Fibroblast of lung (primary cell): Measurements from ENCODE around the gene MRPS34. TPM values are rescaled to one million over a fixed set of nuclear protein-coding genes. Genes with fewer than 3 reads are reported as not detected.

Experiments
- DNase-seq, 2 donors: peaks; one replicate each; pipeline versions ENCODE4 v3.0.0 to v3.0.0-alpha.2; 2010; ENCODE audit warnings: low read depth in 2 of 2
- H2AFZ ChIP-seq: 2 replicates; pipeline ENCODE4 v1.5.1; 2012; ENCODE audit warnings: low read length, control low read depth, inconsistent platforms
- H3K27ac ChIP-seq: 2 replicates; pipeline ENCODE4 v1.5.1; 2011; ENCODE audit warnings: low read length, control low read depth; ENCODE audit not compliant: insufficient read depth
- H3K27me3 ChIP-seq: 2 replicates; pipeline ENCODE4 v1.5.1; 2011; ENCODE audit warnings: mild to moderate bottlenecking, low read length; ENCODE audit not compliant: control insufficient read depth, insufficient read depth
- H3K36me3 ChIP-seq: 2 replicates; pipeline ENCODE4 v1.5.1; 2011; ENCODE audit warnings: low read length; ENCODE audit not compliant: control insufficient read depth, insufficient read depth
- H3K4me1 ChIP-seq: 2 replicates; pipeline ENCODE4 v1.5.1; 2011; ENCODE audit warnings: low read length; ENCODE audit not compliant: control insufficient read depth, insufficient read depth; ENCODE audit errors: extremely low read depth
- H3K4me2 ChIP-seq: 2 replicates; pipeline ENCODE4 v1.5.1; 2011; ENCODE audit warnings: low read length, control low read depth; ENCODE audit not compliant: insufficient read depth; ENCODE audit errors: extremely low read depth
- H3K4me3 ChIP-seq, 4 experiments: fragments of 200-600 bp in 1 of 4; sonication (generic) in 1 of 4; replicated peaks in 1 of 4; 2 replicates each; pipeline ENCODE4 v1.5.1; 2011 to 2016; ENCODE audit warnings: low read length in 4 of 4, low read depth in 3 of 4, mild to moderate bottlenecking in 3 of 4, control low read depth in 2 of 4, inconsistent platforms in 1 of 4, mixed read lengths in 1 of 4; ENCODE audit not compliant: insufficient read depth in 1 of 4; ENCODE audit errors: control extremely low read depth in 1 of 4
- H3K79me2 ChIP-seq: 2 replicates; pipeline ENCODE4 v1.5.1; 2012; ENCODE audit warnings: mild to moderate bottlenecking, low read length, inconsistent platforms; ENCODE audit not compliant: control insufficient read depth, insufficient read depth
- H3K9ac ChIP-seq: 2 replicates; pipeline ENCODE4 v1.5.1; 2011; ENCODE audit warnings: mild to moderate bottlenecking, low read length, control low read depth; ENCODE audit not compliant: insufficient read depth
- H3K9me3 ChIP-seq: 2 replicates; pipeline ENCODE4 v1.5.1; 2012; ENCODE audit warnings: low read depth, low read length; ENCODE audit not compliant: control insufficient read depth, insufficient read depth
- H4K20me1 ChIP-seq: 2 replicates; pipeline ENCODE4 v1.5.1; 2011; ENCODE audit warnings: low read length; ENCODE audit not compliant: control insufficient read depth, insufficient read depth; ENCODE audit errors: extremely low read depth
- EZH2 ChIP-seq: IDR thresholded peaks from 2 replicates; pipeline ENCODE4 v1.5.1; 2012; ENCODE audit warnings: low read length, control low read depth, mild to moderate bottlenecking; ENCODE audit errors: missing control alignments
- polyA plus RNA-seq, 2 donors: library from polyadenylated mRNA; depleted of rRNA in 1 of 2; stranded (reverse) in 1 of 2; unstranded in 1 of 2; fragments of >200 nt; gene quantifications; 2 replicates each; pipeline ENCODE4 v1.2.1, GENCODE V29; 2011 to 2012; ENCODE audit warnings: missing spikeins in 1 of 2
- total RNA-seq: library from RNA; depleted of rRNA; stranded (reverse); fragments of >200 nt; gene quantifications from 2 replicates; pipeline ENCODE4 v1.2.1, GENCODE V29; 2014
- TF ChIP-seq, protein P1 (sequence below), 2 donors: IDR thresholded peaks in 1 of 2; conservative IDR thresholded peaks in 1 of 2; 1 replicate in 1 of 2; 2 replicates in 1 of 2; pipeline ENCODE4 v1.5.1; 2011 to 2012; ENCODE audit warnings: low read length in 2 of 2, control low read depth in 1 of 2, inconsistent platforms in 1 of 2, low read depth in 1 of 2, mild to moderate bottlenecking in 1 of 2

Gene MRPS34
- total and polyA plus RNA-seq, 2 donors (not counting 1 experiment from before 2014, with no cell fraction given), result 40.1 to 74.3 TPM

DNA sequence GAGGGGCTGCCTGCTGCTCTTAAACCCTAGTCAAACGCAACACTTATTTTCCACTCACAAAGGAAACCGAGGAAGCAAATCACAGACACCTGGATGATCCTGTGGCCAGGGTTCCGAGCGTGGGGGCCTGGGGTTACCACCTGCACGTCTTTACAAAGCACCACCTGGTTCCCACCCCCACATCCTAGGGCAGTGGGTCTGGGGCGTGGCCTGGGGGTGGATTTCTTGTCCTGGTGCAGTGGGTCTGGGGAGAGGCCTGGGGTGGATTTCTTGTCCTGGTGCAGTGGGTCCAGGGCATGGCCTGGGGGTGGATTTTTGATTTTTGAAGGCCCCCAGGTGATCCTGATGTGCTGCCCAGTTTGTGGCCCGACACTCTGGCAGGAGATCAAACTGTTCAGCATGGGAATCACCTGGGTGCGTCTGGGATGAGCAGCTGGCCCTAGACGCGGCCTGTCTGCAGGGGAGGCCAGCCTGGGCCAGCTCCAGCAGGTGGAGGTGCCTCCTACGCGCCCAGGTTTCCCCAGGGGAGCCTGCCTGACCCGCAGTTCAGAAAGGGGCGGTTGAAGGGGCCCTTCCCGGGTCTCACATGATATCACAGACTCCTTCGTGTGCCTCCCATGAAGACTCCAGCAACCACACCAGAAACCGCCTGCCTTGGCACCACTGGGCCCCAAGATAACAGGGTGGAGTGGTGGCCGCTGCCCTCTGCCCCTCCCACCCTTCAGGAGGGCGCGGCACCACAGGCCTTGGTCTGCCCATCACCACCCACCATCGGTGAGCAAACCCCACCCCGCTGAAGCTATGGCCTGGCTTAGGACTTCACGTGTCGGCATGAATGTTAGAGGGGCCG, 47.4 kb upstream of the MRPS34 start:
- Histone ChIP-seq H3K9ac (no peak overlapping the region), H3K36me3 (peaks cover 10% of the 10 kb centered on the region), H3K4me2 (no peak overlapping the region), H2AFZ (no peak overlapping the region), H3K4me1 (no peaks in the 10 kb centered on the region), H3K4me3 (no peak overlapping the region), H3K9me3 (no peaks in the 10 kb centered on the region), H4K20me1 (no peaks in the 10 kb centered on the region), H3K79me2 (peaks cover 2% of the 10 kb centered on the region), H3K27ac (no peak overlapping the region), H3K27me3 (no peaks in the 10 kb centered on the region)
- no peak for DNase-seq
- TF ChIP-seq EZH2, result no peak
- TF ChIP-seq, protein P1, sequence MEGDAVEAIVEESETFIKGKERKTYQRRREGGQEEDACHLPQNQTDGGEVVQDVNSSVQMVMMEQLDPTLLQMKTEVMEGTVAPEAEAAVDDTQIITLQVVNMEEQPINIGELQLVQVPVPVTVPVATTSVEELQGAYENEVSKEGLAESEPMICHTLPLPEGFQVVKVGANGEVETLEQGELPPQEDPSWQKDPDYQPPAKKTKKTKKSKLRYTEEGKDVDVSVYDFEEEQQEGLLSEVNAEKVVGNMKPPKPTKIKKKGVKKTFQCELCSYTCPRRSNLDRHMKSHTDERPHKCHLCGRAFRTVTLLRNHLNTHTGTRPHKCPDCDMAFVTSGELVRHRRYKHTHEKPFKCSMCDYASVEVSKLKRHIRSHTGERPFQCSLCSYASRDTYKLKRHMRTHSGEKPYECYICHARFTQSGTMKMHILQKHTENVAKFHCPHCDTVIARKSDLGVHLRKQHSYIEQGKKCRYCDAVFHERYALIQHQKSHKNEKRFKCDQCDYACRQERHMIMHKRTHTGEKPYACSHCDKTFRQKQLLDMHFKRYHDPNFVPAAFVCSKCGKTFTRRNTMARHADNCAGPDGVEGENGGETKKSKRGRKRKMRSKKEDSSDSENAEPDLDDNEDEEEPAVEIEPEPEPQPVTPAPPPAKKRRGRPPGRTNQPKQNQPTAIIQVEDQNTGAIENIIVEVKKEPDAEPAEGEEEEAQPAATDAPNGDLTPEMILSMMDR (conservative IDR thresholded peaks at IDR 0.05 in 1 of 2, IDR thresholded peaks at IDR 0.05 in 1 of 2; ENCODE audit: low read depth in 1 of 2, low read length in 2 of 2), result no peak

GRCh38 chr16:1819611-1820010, 46.7 kb upstream of the MRPS34 start:
- H3K4me2 ChIP-seq, result no peak overlapping the region
- peaks cover 10% of the 10 kb centered on the region for H3K36me3 ChIP-seq
- no peak for DNase-seq
- H3K27me3 ChIP-seq, result no peaks in the 10 kb centered on the region
- H3K9ac ChIP-seq, result no peak overlapping the region
- H3K4me3 ChIP-seq, result no peak overlapping the region
- H3K79me2 ChIP-seq, result no peaks in the 10 kb centered on the region
- H3K9me3 ChIP-seq, result no peaks in the 10 kb centered on the region
- TF ChIP-seq, protein P1 (conservative IDR thresholded peaks at IDR 0.05 in 1 of 2, IDR thresholded peaks at IDR 0.05 in 1 of 2; ENCODE audit: low read depth in 1 of 2, low read length in 2 of 2), result no peak
- TF ChIP-seq EZH2, result no peak
- no peak overlapping the region for H3K27ac ChIP-seq
- H2AFZ ChIP-seq, result no peak overlapping the region
- no peaks in the 10 kb centered on the region for H4K20me1 ChIP-seq
- H3K4me1 ChIP-seq, result no peaks in the 10 kb centered on the region

- H3K4me2 ChIP-seq, result no peak overlapping the region
- no peak overlapping the region for H3K27ac ChIP-seq
- no peak for DNase-seq
- no peak overlapping the region for H3K4me3 ChIP-seq
- H3K27me3 ChIP-seq, result no peaks in the 10 kb centered on the region
- TF ChIP-seq, protein P1 (conservative IDR thresholded peaks at IDR 0.05 in 1 of 2, IDR thresholded peaks at IDR 0.05 in 1 of 2; ENCODE audit: low read depth in 1 of 2, low read length in 2 of 2), result no peak
- no peak for TF ChIP-seq EZH2
- no peaks in the 10 kb centered on the region for H4K20me1 ChIP-seq
- no peaks in the 10 kb centered on the region for H3K9me3 ChIP-seq
- peaks cover 10% of the 10 kb centered on the region for H3K36me3 ChIP-seq
- no peaks in the 10 kb centered on the region for H3K79me2 ChIP-seq
- no peak overlapping the region for H2AFZ ChIP-seq
- H3K4me1 ChIP-seq, result no peaks in the 10 kb centered on the region
- no peak overlapping the region for H3K9ac ChIP-seq
Measured at GRCh38 chr16:1818873-1819525, 46.1 kb upstream of the MRPS34 start.
